Activated naive CD8-positive, alpha-beta T cell treated with anti-CD3 and anti-CD28 coated beads, Interleukin-2, amount 10 ng/mL, durations not matched to agents 7 days and 5 days (primary cell): ENCODE data around the gene UGT2A3. TPM values are rescaled to one million over a fixed set of nuclear protein-coding genes. Genes with fewer than 3 reads are reported as not detected.
"Not testable (repeated sequence)": the region's sequence is repeated elsewhere in the genome, so short reads cannot be mapped to it uniquely, and the experiment has no call there.

Experiments used
- ATAC-seq: fragments of 150-1000 bp; cut with Tn5 transposase; one replicate; pipeline ENCODE4 v1.10.0; 2021; ENCODE audit warnings: low read depth, moderate library complexity
- POLR2A ChIA-PET: fragments of 350-600 bp; sonication (Branson Sonifier 250); formaldehyde crosslinking; loops from one replicate; lab custom pipeline; 2021; ENCODE audit warnings: antibody characterized with exemption; lab: Charles Lee
- DNase-seq: peaks from one replicate; pipeline ENCODE4 v3.0.0; 2021
- H3K27ac Mint-ChIP-seq: one replicate; pipeline ENCODE4 v1.8.0; 2022; ENCODE audit warnings: mild to moderate bottlenecking, mixed read lengths
- H3K27me3 Mint-ChIP-seq: one replicate; pipeline ENCODE4 v1.8.0; 2022; ENCODE audit warnings: mild to moderate bottlenecking, moderate library complexity, mixed read lengths
- H3K36me3 Mint-ChIP-seq: one replicate; pipeline ENCODE4 v1.8.0; 2021; ENCODE audit warnings: mild to moderate bottlenecking, mixed read lengths
- H3K4me1 Mint-ChIP-seq: one replicate; pipeline ENCODE4 v1.8.0; 2021; ENCODE audit warnings: mixed read lengths
- H3K4me3 Mint-ChIP-seq: one replicate; pipeline ENCODE4 v1.8.0; 2022; ENCODE audit warnings: mild to moderate bottlenecking, moderate library complexity, mixed read lengths
- H3K9me3 Mint-ChIP-seq: one replicate; pipeline ENCODE4 v1.8.0; 2021; ENCODE audit warnings: mixed read lengths
- total RNA-seq, 2 experiments: library from RNA; stranded (reverse); gene quantifications; one replicate each; pipeline ENCODE4 v1.2.3, GENCODE V29; 2021

UGT2A3 gene
- total RNA-seq, 2 experiments from 2014 or later = not detected

GRCh38 chr4:68950033-68950432 lies 1.6 kb downstream of the UGT2A3 start:
- DNase-seq (no peak), ATAC-seq (no peak)
- Mint-ChIP-seq H3K4me1 (no peaks in the 10 kb centered on the region), H3K27me3 (no peaks in the 10 kb centered on the region), H3K27ac (no peak overlapping the region), H3K36me3 (no peaks in the 10 kb centered on the region), H3K4me3 (no peak overlapping the region), H3K9me3 (no peaks in the 10 kb centered on the region)
- POLR2A ChIA-PET = no interaction called here

DNA sequence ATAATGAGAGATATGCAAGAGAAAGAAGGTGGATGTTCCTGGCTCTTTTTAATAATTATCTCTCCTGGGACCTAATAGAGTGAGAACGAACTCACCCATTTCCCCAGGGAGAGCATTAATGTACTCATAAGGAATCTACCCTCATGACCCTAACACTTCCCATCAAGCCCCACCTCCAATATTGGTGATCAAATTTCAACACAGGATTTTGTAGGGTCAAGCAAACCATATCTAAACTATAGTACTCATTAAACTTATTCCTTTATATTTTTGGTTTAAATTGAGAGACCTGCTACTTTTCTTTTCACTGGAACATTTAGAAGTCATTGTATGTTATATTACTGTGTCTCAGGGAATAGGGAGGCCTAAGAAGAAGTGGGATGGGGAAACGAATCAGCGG lies 2.6 kb downstream of the UGT2A3 start:
- no peak for ATAC-seq
- Mint-ChIP-seq H3K27ac (no peak overlapping the region), H3K4me3 (no peak overlapping the region), H3K4me1 (no peaks in the 10 kb centered on the region), H3K36me3 (no peaks in the 10 kb centered on the region), H3K27me3 (no peaks in the 10 kb centered on the region), H3K9me3 (no peaks in the 10 kb centered on the region)
- POLR2A ChIA-PET = no interaction called here
- DNase-seq = no peak

DNA sequence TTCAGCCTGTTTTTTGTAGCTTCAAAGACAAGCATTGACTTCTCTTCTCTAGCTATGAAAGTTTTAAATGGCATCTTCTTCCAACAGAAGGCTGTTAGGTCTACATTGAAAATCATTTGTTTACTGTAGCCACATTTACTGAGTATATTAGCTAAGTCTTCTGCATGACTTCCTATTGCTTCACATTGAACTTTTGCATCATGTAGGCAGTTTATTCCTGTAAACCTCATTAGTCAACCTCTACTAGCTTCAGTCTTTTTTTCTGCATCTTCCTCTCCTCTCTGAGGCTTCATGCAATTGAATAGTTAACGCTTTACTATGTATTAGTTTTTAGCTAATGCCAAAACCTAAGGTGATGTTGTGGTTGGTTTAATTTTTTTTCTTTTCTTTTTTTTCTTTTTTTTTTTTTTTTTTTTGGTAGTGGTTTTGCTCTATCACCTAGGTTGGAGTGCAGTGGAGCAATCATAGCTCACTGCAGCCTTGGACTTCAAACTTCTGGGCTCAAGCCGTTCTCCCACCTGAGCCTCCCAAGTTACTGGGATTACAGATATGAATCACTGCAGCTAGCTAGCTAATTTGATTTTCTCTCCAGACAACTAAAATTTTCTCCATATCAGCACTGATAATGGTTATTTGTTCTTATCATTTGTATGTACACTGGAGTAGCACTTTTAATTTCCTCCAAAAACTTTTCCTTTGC lies 3.4 kb downstream of the UGT2A3 start:
- H3K36me3 Mint-ChIP-seq = no peaks in the 10 kb centered on the region
- no peak for ATAC-seq
- H3K4me1 Mint-ChIP-seq = no peaks in the 10 kb centered on the region
- no peaks in the 10 kb centered on the region for H3K27me3 Mint-ChIP-seq
- H3K27ac Mint-ChIP-seq = no peak overlapping the region
- DNase-seq = no peak
- H3K9me3 Mint-ChIP-seq = no peaks in the 10 kb centered on the region
- H3K4me3 Mint-ChIP-seq = no peak overlapping the region
- POLR2A ChIA-PET = interaction anchor here (0.7 kb wide), 1 partner anchor 13 kb away, joined by 4 read pairs; no protein-coding TSS in a partner anchor

DNA sequence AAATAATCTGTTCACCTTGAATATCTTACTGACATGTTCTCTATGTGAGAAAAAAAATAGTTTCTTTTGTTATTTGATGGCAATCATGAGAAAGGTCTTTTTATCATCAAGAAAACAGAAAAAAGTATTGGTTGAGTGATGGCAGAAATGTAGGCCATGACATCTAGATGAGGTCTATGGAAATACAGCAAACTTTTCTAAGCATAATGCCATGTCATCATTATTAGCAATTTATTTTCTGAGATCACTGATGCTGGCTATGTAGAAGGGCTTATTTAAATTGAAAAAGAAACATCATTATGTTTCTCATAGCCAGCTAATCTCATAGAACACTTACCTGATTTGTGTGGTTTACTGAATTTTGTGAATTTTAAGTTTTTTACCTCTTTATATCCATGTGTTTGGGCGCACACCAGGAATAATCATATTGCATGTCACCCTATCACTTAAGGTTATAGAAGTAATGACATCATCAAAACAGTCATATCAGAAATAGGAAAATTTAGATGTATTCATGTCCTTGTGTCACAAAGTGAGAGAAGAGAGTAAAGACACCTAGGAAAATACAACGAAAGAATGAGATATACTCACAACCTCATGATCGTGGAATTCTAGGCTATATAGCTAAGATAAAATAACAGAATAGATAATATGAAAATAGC lies 22.4 kb downstream of the UGT2A3 start:
- peaks cover 2% of the 10 kb centered on the region for H3K9me3 Mint-ChIP-seq
- H3K4me1 Mint-ChIP-seq = no peaks in the 10 kb centered on the region
- H3K27ac Mint-ChIP-seq = no peak overlapping the region
- H3K4me3 Mint-ChIP-seq = no peak overlapping the region
- no peaks in the 10 kb centered on the region for H3K27me3 Mint-ChIP-seq
- POLR2A ChIA-PET = no interaction called here
- no peaks in the 10 kb centered on the region for H3K36me3 Mint-ChIP-seq
- ATAC-seq = no peak
- no peak for DNase-seq

GRCh38 chr4:68927165-68927564 lies 24.4 kb downstream of the UGT2A3 start:
- no peak overlapping the region for H3K27ac Mint-ChIP-seq
- no peak for ATAC-seq
- no peaks in the 10 kb centered on the region for H3K36me3 Mint-ChIP-seq
- H3K4me1 Mint-ChIP-seq = no peaks in the 10 kb centered on the region
- POLR2A ChIA-PET = no interaction called here
- no peak for DNase-seq
- H3K4me3 Mint-ChIP-seq = no peak overlapping the region
- H3K27me3 Mint-ChIP-seq = no peaks in the 10 kb centered on the region
- H3K9me3 Mint-ChIP-seq = peaks cover 4% of the 10 kb centered on the region

GRCh38 chr4:68922202-68922601 lies 29.4 kb downstream of the UGT2A3 start:
- H3K9me3 Mint-ChIP-seq, H3K27me3 Mint-ChIP-seq, ATAC-seq, H3K27ac Mint-ChIP-seq, H3K4me1 Mint-ChIP-seq, POLR2A ChIA-PET, DNase-seq, H3K36me3 Mint-ChIP-seq, H3K4me3 Mint-ChIP-seq: not testable (repeated sequence)

- Mint-ChIP-seq H3K36me3 (no peaks in the 10 kb centered on the region), H3K27ac (no peak overlapping the region), H3K4me1 (no peaks in the 10 kb centered on the region), H3K9me3 (peaks cover 8% of the 10 kb centered on the region), H3K4me3 (no peak overlapping the region), H3K27me3 (no peaks in the 10 kb centered on the region)
- POLR2A ChIA-PET = no interaction called here
- ATAC-seq (no peak), DNase-seq (no peak)
Observed at GRCh38 chr4:68921051-68921450, 30.6 kb downstream of the UGT2A3 start.

GRCh38 chr4:68917016-68917415 lies 34.6 kb downstream of the UGT2A3 start:
- POLR2A ChIA-PET = no interaction called here
- Mint-ChIP-seq H3K4me1 (no peaks in the 10 kb centered on the region), H3K9me3 (peaks cover 4% of the 10 kb centered on the region), H3K36me3 (no peaks in the 10 kb centered on the region), H3K27ac (no peak overlapping the region), H3K4me3 (no peak overlapping the region), H3K27me3 (no peaks in the 10 kb centered on the region)
- ATAC-seq = no peak
- no peak for DNase-seq

DNA sequence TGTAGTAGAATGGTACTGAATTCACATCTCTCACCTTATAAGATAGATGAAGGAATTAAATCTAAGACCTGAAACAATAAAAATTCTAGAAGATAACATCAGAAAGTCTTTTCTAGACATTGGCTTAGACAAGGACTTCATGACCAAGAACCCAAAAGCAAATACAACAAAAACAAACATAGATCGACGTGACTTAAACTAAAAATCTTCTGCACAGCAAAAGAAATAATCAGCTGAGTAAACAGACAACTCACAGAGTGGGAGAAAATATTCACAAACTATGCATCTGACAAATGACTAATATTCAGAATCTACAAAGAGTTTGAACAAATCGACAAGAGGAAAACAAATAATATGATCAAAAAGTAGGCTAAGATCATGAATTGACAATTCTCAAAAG lies 38.8 kb downstream of the UGT2A3 start:
- no peak for DNase-seq
- Mint-ChIP-seq H3K27ac (no peak overlapping the region), H3K36me3 (no peaks in the 10 kb centered on the region), H3K4me3 (no peak overlapping the region), H3K9me3 (no peaks in the 10 kb centered on the region), H3K27me3 (no peaks in the 10 kb centered on the region), H3K4me1 (no peaks in the 10 kb centered on the region)
- ATAC-seq = no peak
- POLR2A ChIA-PET = no interaction called here

DNA sequence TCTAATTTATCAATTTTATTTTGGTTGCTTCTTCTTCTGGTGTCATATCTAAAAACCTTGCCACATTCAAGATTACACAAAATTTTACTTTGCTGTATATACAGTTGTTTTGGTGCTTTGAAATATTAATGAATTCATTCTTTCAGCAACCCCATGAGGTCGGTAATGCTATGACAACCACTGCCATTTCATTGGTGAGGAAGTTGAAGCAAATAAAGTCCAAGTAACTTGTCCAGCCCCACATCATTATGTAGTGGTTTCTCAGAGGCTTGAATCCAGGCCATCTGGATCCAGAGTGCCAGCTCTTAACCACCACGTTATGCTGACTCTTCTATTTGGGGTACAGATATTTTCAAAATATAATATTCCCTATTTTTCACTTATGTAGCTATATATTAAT lies 42.2 kb downstream of the UGT2A3 start:
- POLR2A ChIA-PET = no interaction called here
- H3K27me3 Mint-ChIP-seq = no peaks in the 10 kb centered on the region
- no peak overlapping the region for H3K4me3 Mint-ChIP-seq
- no peaks in the 10 kb centered on the region for H3K9me3 Mint-ChIP-seq
- H3K27ac Mint-ChIP-seq = no peak overlapping the region
- DNase-seq (no peak), ATAC-seq (no peak)
- H3K36me3 Mint-ChIP-seq = no peaks in the 10 kb centered on the region
- no peaks in the 10 kb centered on the region for H3K4me1 Mint-ChIP-seq

DNA sequence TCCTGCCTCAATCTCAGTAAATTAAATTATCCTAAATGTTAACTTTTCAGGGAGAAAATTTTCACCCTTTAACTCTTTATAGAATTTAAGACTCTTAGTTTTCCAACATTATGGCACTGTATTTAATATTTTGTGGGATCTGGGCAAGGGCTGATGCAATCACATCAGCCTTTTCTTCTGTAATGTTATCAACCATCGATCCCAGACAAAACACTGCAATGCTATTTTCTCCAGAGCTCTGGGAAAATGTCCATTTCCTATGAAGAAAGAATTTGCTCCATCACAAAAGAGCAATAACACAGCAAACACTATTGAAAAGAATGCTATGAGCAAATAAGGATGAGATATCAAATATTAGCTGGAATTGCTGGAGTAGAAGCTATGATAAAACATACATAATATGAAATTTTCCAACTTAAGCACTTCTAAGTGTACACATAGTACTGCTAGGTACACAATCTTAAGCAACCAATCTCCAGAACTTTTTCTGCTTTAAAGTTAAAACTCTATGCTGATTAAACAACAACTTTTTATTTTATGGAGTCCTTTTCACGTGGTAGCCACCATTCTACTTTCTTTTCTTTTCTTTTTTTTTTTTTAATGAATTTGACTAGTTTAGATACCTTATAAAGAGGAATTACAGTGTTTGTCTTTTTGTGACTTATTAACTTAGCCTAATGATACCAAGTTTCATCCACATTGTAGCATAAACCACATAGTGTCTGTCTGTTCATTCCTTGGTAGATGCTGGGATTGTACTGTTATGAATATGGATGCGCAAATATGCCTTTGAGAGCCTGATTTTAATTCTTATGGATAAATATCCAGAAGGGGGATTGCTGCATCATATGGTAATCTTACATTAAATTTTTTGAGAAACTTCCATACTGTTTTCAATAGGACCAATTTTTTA lies 43.6 kb downstream of the UGT2A3 start:
- Mint-ChIP-seq H3K4me1 (no peaks in the 10 kb centered on the region), H3K9me3 (no peaks in the 10 kb centered on the region), H3K4me3 (no peak overlapping the region), H3K27me3 (no peaks in the 10 kb centered on the region), H3K36me3 (no peaks in the 10 kb centered on the region), H3K27ac (no peak overlapping the region)
- no peak for ATAC-seq
- POLR2A ChIA-PET = no interaction called here
- no peak for DNase-seq

GRCh38 chr4:68907245-68907644 lies 44.4 kb downstream of the UGT2A3 start:
- H3K27me3 Mint-ChIP-seq = no peaks in the 10 kb centered on the region
- DNase-seq (no peak), ATAC-seq (no peak)
- POLR2A ChIA-PET = no interaction called here
- H3K27ac Mint-ChIP-seq = no peak overlapping the region
- no peaks in the 10 kb centered on the region for H3K36me3 Mint-ChIP-seq
- H3K4me1 Mint-ChIP-seq = no peaks in the 10 kb centered on the region
- H3K9me3 Mint-ChIP-seq = no peaks in the 10 kb centered on the region
- no peak overlapping the region for H3K4me3 Mint-ChIP-seq

DNA sequence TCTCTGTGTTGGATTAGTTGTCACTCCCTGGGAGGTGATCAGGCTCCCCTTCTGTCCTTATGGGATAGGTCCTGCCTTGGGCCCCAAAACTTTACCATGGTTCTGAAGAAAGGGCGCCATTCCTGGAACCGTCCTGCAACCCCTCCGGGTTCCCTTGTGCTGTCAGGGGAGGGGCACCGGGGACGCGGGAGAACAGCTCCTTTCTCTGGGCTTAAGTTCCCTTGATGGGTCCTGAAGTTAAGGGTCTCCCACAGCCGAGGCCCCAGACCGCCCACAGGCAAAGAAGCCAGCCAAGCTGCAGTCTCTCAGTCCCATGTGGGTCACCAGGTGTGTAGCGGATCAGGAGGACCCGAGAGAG lies 44.8 kb downstream of the UGT2A3 start:
- H3K27ac Mint-ChIP-seq = no peak overlapping the region

More for the DNA sequence above, 44.8 kb downstream of the UGT2A3 start:
- DNase-seq = no peak
- Mint-ChIP-seq H3K9me3 (no peaks in the 10 kb centered on the region), H3K36me3 (no peaks in the 10 kb centered on the region), H3K27me3 (no peaks in the 10 kb centered on the region), H3K4me1 (no peaks in the 10 kb centered on the region), H3K4me3 (no peak overlapping the region)
- POLR2A ChIA-PET = no interaction called here
- no peak for ATAC-seq
